ENCODE results near the gene MPZL3. TPM values are rescaled to one million over a fixed set of nuclear protein-coding genes. Genes with fewer than 3 reads are reported as not detected.

Gene MPZL3
- polyA plus RNA-seq, 1 donor from 2014 or later, result 3.6 TPM

- Histone ChIP-seq H3K27ac (ENCODE audit: low read length) (no peak overlapping the region), H3K9ac (ENCODE audit: low read length) (no peak overlapping the region), H3K79me2 (replicated peaks; ENCODE audit: insufficient read depth, low read length) (no peaks in the 10 kb centered on the region), H3K4me2 (ENCODE audit: low read length) (no peak overlapping the region), H4K20me1 (ENCODE audit: insufficient read depth) (no peaks in the 10 kb centered on the region), H2AFZ (ENCODE audit: low read depth, low read length) (no peak overlapping the region), H3K36me3 (ENCODE audit: insufficient read depth, low read length) (no peaks in the 10 kb centered on the region), H3K27me3 (ENCODE audit: insufficient read depth, low read depth, low read length) (no peaks in the 10 kb centered on the region), H3K9me2 (ENCODE audit: insufficient read depth, low read length) (no peaks in the 10 kb centered on the region), H3F3A (ENCODE audit: insufficient read depth, low read length, poor library complexity, severe bottlenecking) (no peaks in the 10 kb centered on the region), H3K4me3 (ENCODE audit: low read length) (no peak overlapping the region), H3K9me3 (ENCODE audit: low read length) (no peaks in the 10 kb centered on the region)
- TF ChIP-seq MXI1 (conservative IDR thresholded peaks at IDR 0.05; ENCODE audit: poor library complexity, severe bottlenecking), result no peak
- TF ChIP-seq SMC3 (conservative IDR thresholded peaks at IDR 0.05; ENCODE audit: poor library complexity), result no peak
- no peak for TF ChIP-seq REST (IDR thresholded peaks at IDR 0.05; ENCODE audit: borderline replicate concordance)
- no peak for TF ChIP-seq TAF1 (IDR thresholded peaks at IDR 0.05; ENCODE audit: low read depth)
- TF ChIP-seq RAD21 (conservative IDR thresholded peaks at IDR 0.05), result no peak
These were observed 29.7 kb downstream of the MPZL3 start for GRCh38 chr11:118222437-118222836.

- H3K27me3 ChIP-seq (ENCODE audit: insufficient read depth, low read depth, low read length), result no peaks in the 10 kb centered on the region
These were observed 30.7 kb downstream of the MPZL3 start for GRCh38 chr11:118221419-118221818.

More at GRCh38 chr11:118221419-118221818, 30.7 kb downstream of the MPZL3 start:
- Histone ChIP-seq H3K9ac (ENCODE audit: low read length) (no peak overlapping the region), H3K27ac (ENCODE audit: low read length) (no peak overlapping the region), H3K79me2 (replicated peaks; ENCODE audit: insufficient read depth, low read length) (no peaks in the 10 kb centered on the region), H3K9me2 (ENCODE audit: insufficient read depth, low read length) (no peaks in the 10 kb centered on the region), H4K20me1 (ENCODE audit: insufficient read depth) (no peaks in the 10 kb centered on the region), H3K4me2 (ENCODE audit: low read length) (no peak overlapping the region), H3F3A (ENCODE audit: insufficient read depth, low read length, poor library complexity, severe bottlenecking) (no peaks in the 10 kb centered on the region), H3K9me3 (ENCODE audit: low read length) (no peaks in the 10 kb centered on the region), H2AFZ (ENCODE audit: low read depth, low read length) (no peak overlapping the region), H3K36me3 (ENCODE audit: insufficient read depth, low read length) (no peaks in the 10 kb centered on the region), H3K4me3 (ENCODE audit: low read length) (no peak overlapping the region)
- TF ChIP-seq EP300 (conservative IDR thresholded peaks at IDR 0.05; ENCODE audit: poor library complexity, severe bottlenecking), result no peak
- no peak for TF ChIP-seq EZH2 (IDR thresholded peaks at IDR 0.05; ENCODE audit: borderline replicate concordance, insufficient read depth, low read length, poor library complexity, severe bottlenecking)
- TF ChIP-seq REST (IDR thresholded peaks at IDR 0.05; ENCODE audit: borderline replicate concordance), result no peak
- no peak for TF ChIP-seq TAF1 (IDR thresholded peaks at IDR 0.05; ENCODE audit: low read depth)
- no peak for TF ChIP-seq SMC3 (conservative IDR thresholded peaks at IDR 0.05; ENCODE audit: poor library complexity)
- no peak for TF ChIP-seq POLR2AphosphoS5 (IDR thresholded peaks at IDR 0.05)
- TF ChIP-seq MXI1 (conservative IDR thresholded peaks at IDR 0.05; ENCODE audit: poor library complexity, severe bottlenecking), result no peak
- no peak for TF ChIP-seq CTCF (IDR thresholded peaks at IDR 0.05; ENCODE audit: poor library complexity, severe bottlenecking)
- no peak for TF ChIP-seq RAD21 (conservative IDR thresholded peaks at IDR 0.05)

All from neural cell (in vitro differentiated cells).